DLD1 (cell line): Measurements from ENCODE around the gene TTC21B.
"Not testable (repeated sequence)": the region's sequence is repeated elsewhere in the genome, so short reads cannot be mapped to it uniquely, and the experiment has no call there.

Experiments
- in situ Hi-C: cut with HindIII; loops from 2 replicates; pipeline ENCODE4 v1.10.0; 2017; ENCODE audit warnings: low sequenced_read_pairs

TTC21B gene

DNA sequence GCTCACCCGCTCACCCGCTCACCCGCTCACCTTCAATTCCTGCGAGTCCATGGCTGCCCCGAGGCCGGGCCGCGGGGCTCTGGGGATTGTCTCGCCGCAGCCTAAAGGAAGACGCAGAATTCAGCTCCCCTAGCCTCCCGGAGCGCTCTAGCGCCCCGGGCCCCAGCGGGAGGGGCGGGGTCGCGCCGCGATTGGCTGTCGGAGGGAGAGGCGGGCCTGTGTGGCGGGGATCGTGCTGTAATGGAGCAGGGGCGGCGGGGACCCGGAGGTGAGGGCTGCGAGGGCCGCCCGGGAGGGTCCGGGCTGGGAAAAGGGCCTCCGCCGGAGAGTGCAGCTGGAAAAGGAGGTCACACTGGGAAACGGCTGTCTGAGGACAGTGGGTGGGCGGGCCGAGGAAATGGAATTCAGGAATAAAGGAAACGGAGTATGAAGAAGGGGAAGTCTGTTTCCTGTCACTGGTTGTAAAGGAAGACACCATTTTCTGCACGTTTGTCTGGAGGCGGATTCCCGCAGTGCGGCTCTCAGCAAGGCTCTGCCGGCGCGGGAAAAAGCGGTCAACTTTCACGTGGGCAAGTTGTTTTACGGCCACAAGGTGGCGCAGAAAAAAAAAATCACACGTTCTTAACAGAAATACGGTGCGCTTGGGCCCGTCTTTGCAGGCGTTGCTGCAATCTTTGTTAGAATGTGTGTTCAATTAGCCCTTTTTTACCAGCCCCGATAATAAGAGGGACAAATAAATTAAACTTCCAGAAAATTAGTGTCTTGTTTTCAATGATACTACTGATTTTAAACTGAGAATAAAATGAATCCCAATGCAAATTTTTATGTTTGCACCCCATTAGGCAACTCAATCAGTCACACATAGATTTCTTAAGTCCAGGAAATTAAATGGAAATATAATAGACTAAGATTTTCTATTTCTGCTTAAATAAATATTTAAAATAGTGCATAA, at the start of gene TTC21B:
Gene TTC21B (minus strand): TSS at position 122 of the 952 bp plus-strand sequence. CDS start 71 bp downstream, at position 51.
- in situ Hi-C loops = no loop called here

- in situ Hi-C loops = no loop called here
Observed at GRCh38 chr2:166000401-166000800, 46.8 kb upstream of the TTC21B start.

- in situ Hi-C loops = no loop called here
Observed at GRCh38 chr2:165990846-165991245, 37.3 kb upstream of the TTC21B start.

DNA sequence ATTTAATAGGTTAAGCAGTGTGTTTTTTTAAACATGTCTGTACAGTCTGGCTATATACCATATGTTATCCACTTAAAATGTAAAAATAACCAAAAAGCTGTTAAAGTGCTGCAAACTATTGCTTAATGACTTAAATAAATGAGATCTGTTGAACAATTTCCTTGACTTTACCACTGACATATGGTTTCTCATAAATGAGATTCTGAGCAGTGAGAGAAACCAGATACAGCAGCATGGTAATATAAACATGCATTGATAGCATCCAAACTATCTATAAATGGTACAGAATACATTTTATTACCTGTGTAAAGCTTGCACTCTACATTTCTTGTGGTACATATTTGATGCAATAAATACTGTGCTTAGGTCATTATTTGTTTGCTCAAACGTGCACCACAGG, 36.3 kb upstream of the TTC21B start:
- in situ Hi-C loops = no loop called here

- in situ Hi-C loops = no loop called here
Observed at GRCh38 chr2:165985120-165985519, 31.5 kb upstream of the TTC21B start.

- in situ Hi-C loops = not testable (repeated sequence)
Observed at GRCh38 chr2:165972161-165972560, 18.6 kb upstream of the TTC21B start.

DNA sequence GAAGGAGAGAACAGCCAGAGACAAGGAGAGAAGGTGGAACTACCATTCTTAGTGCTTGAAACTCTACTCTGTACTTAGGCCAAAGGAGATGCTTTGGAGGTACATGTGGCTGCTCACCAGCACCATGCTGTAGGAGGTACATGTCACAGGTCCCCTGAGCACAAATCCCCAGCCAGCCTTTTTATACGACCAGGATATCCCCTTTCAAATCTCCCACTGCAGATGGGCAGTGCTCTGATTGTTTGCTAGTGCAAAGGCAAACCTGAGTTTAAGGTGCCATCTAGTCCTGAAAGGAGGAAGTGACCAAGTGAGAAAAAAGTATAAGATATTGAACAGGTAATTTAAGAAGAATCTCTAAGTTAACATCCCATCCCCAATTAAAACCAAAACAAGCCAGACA, 17.1 kb upstream of the TTC21B start:
- in situ Hi-C loops = no loop called here

DNA sequence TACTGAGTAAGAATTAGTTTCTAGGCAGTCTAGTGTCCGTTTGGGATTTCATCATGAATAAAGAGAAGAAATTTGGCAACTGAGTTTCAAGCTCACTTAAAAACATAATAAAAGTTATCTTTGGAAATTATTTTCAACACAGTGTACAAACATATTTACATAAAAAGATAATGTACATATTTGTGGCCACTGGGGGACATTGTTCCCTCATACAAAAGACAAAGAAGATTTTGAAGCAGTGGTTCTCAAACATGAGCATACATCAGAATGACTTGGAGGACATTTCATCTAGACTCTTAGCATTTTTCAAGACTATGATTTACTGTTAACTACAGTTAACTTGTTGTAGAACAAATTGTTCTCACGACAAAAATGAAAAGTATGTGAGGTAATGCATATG, 15.7 kb upstream of the TTC21B start:
- in situ Hi-C loops = no loop called here

- in situ Hi-C loops = no loop called here
Observed at GRCh38 chr2:165967746-165968145, 14.2 kb upstream of the TTC21B start.

GRCh38 chr2:165961818-165962217, 8.2 kb upstream of the TTC21B start:
- in situ Hi-C loops = no loop called here

- in situ Hi-C loops = no loop called here
Observed at GRCh38 chr2:165959371-165959770, 5.8 kb upstream of the TTC21B start.

- in situ Hi-C loops = no loop called here
Observed at GRCh38 chr2:165958313-165958960, 4.9 kb upstream of the TTC21B start.

GRCh38 chr2:165957030-165957675, 3.6 kb upstream of the TTC21B start:
- in situ Hi-C loops = no loop called here

DNA sequence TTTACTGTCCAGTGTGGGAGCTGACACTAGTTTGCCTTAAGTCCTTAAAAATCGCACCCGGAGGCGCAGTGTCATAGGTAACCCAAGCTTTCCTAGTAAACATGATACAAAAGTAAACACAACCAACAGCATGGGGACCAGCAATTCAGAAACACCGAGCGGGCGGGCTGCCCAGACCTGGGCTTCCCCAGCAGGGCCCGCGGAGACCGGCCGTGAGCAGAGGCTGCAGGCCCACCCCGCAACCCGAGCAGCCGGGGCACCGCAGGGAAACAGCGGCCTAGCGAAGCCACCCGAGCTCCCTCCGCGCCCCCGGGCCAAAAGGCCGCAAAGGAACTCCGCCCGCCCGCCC, 296 bp downstream of the TTC21B start:
- in situ Hi-C loops = no loop called here

DNA sequence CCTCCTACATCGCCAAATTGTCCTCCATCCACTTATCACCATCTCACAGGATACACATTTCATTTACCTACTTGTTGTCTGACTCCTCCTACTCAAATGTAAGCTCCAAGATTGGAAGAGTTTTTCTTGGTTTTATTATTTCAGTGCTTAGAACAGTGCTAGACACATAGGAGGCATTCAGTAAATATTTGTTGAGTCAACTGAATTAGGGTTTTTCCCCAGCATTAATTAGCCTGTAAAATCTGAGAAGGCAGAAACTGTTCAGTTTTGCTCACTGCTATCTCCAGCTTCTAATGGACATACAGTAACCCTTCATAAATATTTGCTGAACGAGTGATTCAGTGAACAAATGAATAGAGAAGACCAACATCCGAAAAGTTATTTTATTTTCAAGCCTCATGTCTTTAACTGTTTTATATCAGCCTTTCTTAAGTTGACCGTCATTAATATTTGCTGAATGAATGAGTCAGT, 800 bp downstream of the TTC21B start:
- in situ Hi-C loops = no loop called here

DNA sequence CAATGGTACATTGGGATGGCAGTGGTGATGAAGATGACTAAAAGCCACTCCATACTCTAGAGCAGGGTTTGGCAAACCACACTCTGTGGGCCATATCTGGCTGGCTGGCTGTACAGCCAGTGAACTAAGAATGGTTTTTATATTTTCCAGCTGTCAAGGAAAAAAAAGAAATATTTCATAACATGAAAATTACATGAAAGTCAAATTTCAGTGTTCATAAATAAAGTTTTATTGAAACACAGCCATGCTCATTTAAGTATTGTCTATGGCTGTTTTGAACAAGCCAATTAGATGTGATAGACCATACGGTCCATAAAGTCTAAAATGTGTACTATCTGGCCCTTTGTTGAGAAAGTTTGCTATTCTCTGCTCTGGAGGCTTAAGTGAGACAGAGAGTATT, 1.5 kb downstream of the TTC21B start:
- in situ Hi-C loops = no loop called here

DNA sequence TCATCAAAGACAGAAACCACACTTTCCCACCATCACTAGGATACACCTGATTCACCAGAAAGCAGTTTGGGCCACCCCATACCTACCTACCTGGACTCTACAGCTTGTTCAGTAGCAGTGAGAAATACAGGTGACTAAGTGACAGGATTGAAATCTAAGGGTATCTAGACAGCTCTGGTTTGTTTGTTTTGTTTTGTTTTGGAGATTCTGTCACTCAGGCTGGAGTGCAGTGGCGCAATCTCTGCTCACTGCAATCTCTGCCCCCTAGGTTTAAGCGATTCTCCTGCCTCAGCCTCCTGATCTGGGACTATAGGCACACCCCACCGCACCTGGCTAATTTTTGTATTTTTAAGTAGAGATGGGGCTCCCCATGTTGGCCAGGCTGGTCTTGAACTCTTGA, 3.1 kb downstream of the TTC21B start:
- in situ Hi-C loops = no loop called here

- in situ Hi-C loops = no loop called here
Observed at GRCh38 chr2:165941827-165942226, 11.7 kb downstream of the TTC21B start.

- in situ Hi-C loops = no loop called here
Observed at GRCh38 chr2:165938237-165938636, 15.3 kb downstream of the TTC21B start.

- in situ Hi-C loops = no loop called here
Observed at GRCh38 chr2:165933211-165933910, 20.2 kb downstream of the TTC21B start.

- in situ Hi-C loops = no loop called here
Observed at GRCh38 chr2:165927774-165928173, 25.8 kb downstream of the TTC21B start.
